ENCODE data around the gene FTCD.
A peak's percentile ranks its signal among the peaks of the same experiment; 100 is the strongest.
"Not testable (repeated sequence)": the region's sequence is repeated elsewhere in the genome, so short reads cannot be mapped to it uniquely, and the experiment has no call there.

FTCD gene

GRCh38 chr21:46155514-46156377 is at the start of gene FTCD:
TSS of gene FTCD (minus strand) at chr21:46155579. CDS start at chr21:46155523, 56 bp downstream.
- DNase-seq: peak; percentile 13

GRCh38 chr21:46205166-46205565 is 49.8 kb upstream of the FTCD start:
- DNase-seq: no peak

GRCh38 chr21:46203203-46203600 is 47.8 kb upstream of the FTCD start:
- DNase-seq: no peak

GRCh38 chr21:46202592-46203202 is 47.3 kb upstream of the FTCD start:
- DNase-seq: no peak

GRCh38 chr21:46200877-46201803 is 45.8 kb upstream of the FTCD start:
- not testable (repeated sequence) for DNase-seq

- DNase-seq: no peak
Measured at GRCh38 chr21:46199436-46200373, 44.3 kb upstream of the FTCD start.

- peak; percentile 1 for DNase-seq
Measured at GRCh38 chr21:46196733-46197132, 41.4 kb upstream of the FTCD start.

GRCh38 chr21:46195595-46196195 is 40.3 kb upstream of the FTCD start:
- peak; percentile 4 for DNase-seq

GRCh38 chr21:46194374-46195334 is 39.3 kb upstream of the FTCD start:
- no peak for DNase-seq

- DNase-seq: no peak
Measured at GRCh38 chr21:46193829-46194373, 38.5 kb upstream of the FTCD start.

- DNase-seq: no peak
Measured at GRCh38 chr21:46191686-46192575, 36.6 kb upstream of the FTCD start.

- no peak for DNase-seq
Measured at GRCh38 chr21:46191257-46191685, 35.9 kb upstream of the FTCD start.

GRCh38 chr21:46190491-46191131 is 35.2 kb upstream of the FTCD start:
- no peak for DNase-seq

- no peak for DNase-seq
Measured at GRCh38 chr21:46189959-46190490, 34.6 kb upstream of the FTCD start.

- DNase-seq: no peak
Measured at GRCh38 chr21:46189213-46189958, 34.0 kb upstream of the FTCD start.

GRCh38 chr21:46188226-46189212 is 33.1 kb upstream of the FTCD start:
- no peak for DNase-seq
